AG04450 (cell line): ENCODE data around the gene RHBDL2. TPM values are rescaled to one million over a fixed set of nuclear protein-coding genes. Genes with fewer than 3 reads are reported as not detected.

Source experiments
- CTCF ChIA-PET: fragments of 300-600, 350-600 bp; formaldehyde crosslinking; extraction: SDS; loops from one replicate; lab custom pipeline; 2022; ENCODE audit warnings: antibody characterized with exemption, inconsistent platforms; lab: Charles Lee
- POLR2A ChIA-PET: fragments of 350-600 bp; formaldehyde crosslinking; extraction: SDS; loops from one replicate; lab custom pipeline; 2021; ENCODE audit warnings: antibody characterized with exemption, inconsistent platforms; lab: Yijun Ruan, JAX
- DNase-seq: peaks from one replicate; pipeline ENCODE4 v3.0.0-alpha.2; 2011; ENCODE audit warnings: low read depth, low spot score
- H3K27ac ChIP-seq: one replicate; pipeline ENCODE4 v1.5.1; 2012; ENCODE audit warnings: low read depth, low read length, control low read depth
- H3K27me3 ChIP-seq: one replicate; pipeline ENCODE4 v1.6.0; 2012; ENCODE audit warnings: low read length; ENCODE audit not compliant: control insufficient read depth, insufficient read depth
- H3K4me3 ChIP-seq: 2 replicates; pipeline ENCODE4 v1.5.1; 2011; ENCODE audit warnings: mild to moderate bottlenecking, low read depth, low read length, control low read depth
- H3K9me3 ChIP-seq: 2 replicates; pipeline ENCODE4 v1.5.1; 2012; ENCODE audit warnings: low read length; ENCODE audit not compliant: control insufficient read depth, insufficient read depth
- CTCF ChIP-seq: IDR thresholded peaks from 2 replicates; pipeline ENCODE4 v1.5.1; 2011; ENCODE audit warnings: low read depth, low read length, control low read depth, inconsistent platforms
- polyA plus RNA-seq: library from polyadenylated mRNA; depleted of rRNA; stranded (reverse); fragments of >200 nt; gene quantifications from 2 replicates; pipeline ENCODE4 v1.2.3, GENCODE V29; 2011

The RHBDL2 gene
- polyA plus RNA-seq, 1 experiment: 0.33 TPM

GRCh38 chr1:38873027-38873969 is 68.3 kb downstream of the RHBDL2 start, which contains the start of gene MYCBP:
MYCBP (minus strand) TSS chr1:38873348; CDS start chr1:38873305, 43 bp downstream.
- CTCF ChIA-PET: interaction anchor here (1.1 kb wide), 1 partner anchor 219 kb away, joined by 6 read pairs; no protein-coding TSS in a partner anchor
- POLR2A ChIA-PET: interaction anchor here (0.5 to 1.0 kb wide), 3 partner anchors 153 to 853 kb away, joined by 3 to 7 read pairs (median 3); partner anchors contain the start of gene NDUFS5

DNA sequence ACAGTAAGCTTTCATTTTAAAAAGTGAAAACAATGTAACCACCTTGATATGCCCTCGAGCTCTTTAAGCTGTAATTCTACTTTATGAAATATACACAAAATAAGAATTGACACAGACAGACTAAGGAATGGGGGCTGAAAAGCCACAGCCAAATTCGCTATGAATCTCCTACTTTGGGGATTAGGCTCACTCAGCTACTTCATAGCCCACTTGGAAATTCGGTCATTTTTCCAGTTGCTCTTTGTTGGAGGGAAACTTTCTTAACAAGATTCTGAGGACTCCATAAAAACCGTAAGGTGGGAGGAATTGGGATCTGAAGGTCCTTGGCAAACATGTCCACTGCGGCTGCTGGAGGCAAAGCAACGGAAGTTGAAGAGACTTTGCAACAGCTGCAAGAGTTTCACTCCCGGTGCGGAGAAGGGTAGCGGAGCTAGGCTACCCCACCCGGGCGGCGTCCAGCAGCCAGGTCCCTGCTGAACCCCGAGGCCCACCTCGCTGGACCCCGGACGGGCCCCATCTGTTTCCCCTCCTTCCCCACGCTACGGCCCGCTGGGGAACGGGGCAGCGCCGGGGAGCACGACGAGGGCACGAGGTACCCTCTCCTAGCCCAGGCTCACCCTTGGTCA is 69.1 kb downstream of the RHBDL2 start:
- peaks cover 4% of the 10 kb centered on the region; the same call in 1 of the 2 replicates for H3K9me3 ChIP-seq
- DNase-seq: no peak
- no peak for TF ChIP-seq CTCF
- peak overlapping the region; percentile 21 for H3K27ac ChIP-seq
- CTCF ChIA-PET: no interaction called here
- POLR2A ChIA-PET: interaction anchor here (0.5 to 1.0 kb wide), 2 partner anchors 154 to 166 kb away, joined by 3 read pairs; partner anchors contain the start of gene NDUFS5
- no peaks in the 10 kb centered on the region for H3K27me3 ChIP-seq
- H3K4me3 ChIP-seq: peak overlapping the region; percentile 88

More at GRCh38 chr1:38873027-38873969, 68.3 kb downstream of the RHBDL2 start, which contains the start of gene MYCBP:
- no peaks in the 10 kb centered on the region for H3K27me3 ChIP-seq
- peak within 1 kb of the TSS; percentile 21 for H3K27ac ChIP-seq
- TF ChIP-seq CTCF: peak; percentile 8; the same call in 1 of the 2 replicates
- peak; percentile 90 for DNase-seq
- peaks cover 4% of the 10 kb centered on the region; the same call in 1 of the 2 replicates for H3K9me3 ChIP-seq
- peak within 1 kb of the TSS; percentile 88 for H3K4me3 ChIP-seq

DNA sequence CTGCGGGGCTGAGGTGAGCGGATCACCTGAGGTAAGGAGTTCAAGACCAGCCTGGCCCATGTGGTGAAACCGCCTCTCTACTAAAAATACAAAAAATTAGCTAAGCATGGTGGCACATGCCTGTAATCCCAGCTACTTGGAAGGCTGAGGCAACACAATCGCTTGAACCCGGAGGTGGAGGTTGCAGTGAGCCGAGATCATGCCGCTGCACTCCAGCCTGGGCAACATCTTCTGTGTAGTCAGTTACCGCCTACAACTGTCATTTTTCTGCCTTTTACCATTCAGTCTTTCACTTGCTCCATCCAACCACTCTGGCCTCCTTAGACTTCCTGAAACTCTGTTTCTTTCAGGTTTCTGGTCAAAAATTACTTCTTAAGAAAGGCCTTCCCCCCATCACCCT is 70.6 kb downstream of the RHBDL2 start:
- no peak for TF ChIP-seq CTCF
- Histone ChIP-seq H3K9me3 (peaks cover 4% of the 10 kb centered on the region; the same call in 1 of the 2 replicates), H3K27ac (no peak overlapping the region), H3K27me3 (no peaks in the 10 kb centered on the region), H3K4me3 (no peak overlapping the region)
- no peak for DNase-seq
- ChIA-PET CTCF (no interaction called here), POLR2A (interaction anchor here (0.7 kb wide), 1 partner anchor 191 kb away, joined by 3 read pairs; no protein-coding TSS in a partner anchor)

DNA sequence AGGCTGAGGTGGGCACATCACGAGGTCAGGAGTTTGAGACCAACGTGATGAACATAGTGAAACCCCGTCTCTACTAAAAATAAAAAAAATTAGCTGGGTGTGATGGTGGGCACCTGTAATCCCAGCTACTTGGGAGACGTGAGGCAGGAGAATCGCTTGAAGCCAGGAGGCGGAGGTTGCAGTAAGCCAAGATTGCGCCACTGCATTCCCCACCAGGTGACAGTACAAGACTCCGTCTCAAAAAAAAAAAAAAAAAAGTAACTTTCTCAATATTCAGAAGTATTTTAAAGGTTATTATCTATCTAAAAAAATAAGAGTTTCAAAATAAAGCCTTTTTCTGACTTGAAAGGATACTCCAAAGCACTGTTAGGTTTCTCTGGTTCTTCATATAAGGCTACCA is 74.4 kb downstream of the RHBDL2 start:
- ChIA-PET CTCF (no interaction called here), POLR2A (no interaction called here)
- TF ChIP-seq CTCF: no peak

More for the DNA sequence above, 74.4 kb downstream of the RHBDL2 start:
- Histone ChIP-seq H3K4me3 (no peak overlapping the region), H3K9me3 (no peaks in the 10 kb centered on the region), H3K27ac (no peak overlapping the region), H3K27me3 (no peaks in the 10 kb centered on the region)
- no peak for DNase-seq
